Heart right ventricle (tissue), 16 donors: ENCODE results near the gene RAPGEF2. TPM values are rescaled to one million over a fixed set of nuclear protein-coding genes. Genes with fewer than 3 reads are reported as not detected.
"Not testable (repeated sequence)": the region's sequence is repeated elsewhere in the genome, so short reads cannot be mapped to it uniquely, and the experiment has no call there.

Experiments
- ATAC-seq, 8 donors: fragments of 200-7000 bp; cut with Tn5 transposase; one replicate each; pipeline ENCODE4 v1.9.1; 2020; ENCODE audit warnings: mild to moderate bottlenecking in 8 of 8, moderate library complexity in 8 of 8, moderate number of reproducible peaks in 1 of 8
- DNase-seq, 2 donors: peaks; one replicate each; pipeline ENCODE4 v3.0.0-alpha.2; 2020
- H3K27ac ChIP-seq, 10 donors: fragments of 200-600 bp; sonication (generic) in 2 of 10; one replicate each; pipeline versions ENCODE4 v1.5.0 to v1.8.0; 2020 to 2022; ENCODE audit warnings: mild to moderate bottlenecking in 3 of 10
- H3K27me3 ChIP-seq, 7 donors: fragments of 200-600 bp; one replicate each; pipeline ENCODE4 v1.8.0; 2021 to 2022; ENCODE audit warnings: mild to moderate bottlenecking in 2 of 7
- H3K36me3 ChIP-seq, 9 donors: fragments of 200-600 bp; sonication (generic) in 1 of 9; one replicate each; pipeline versions ENCODE4 v1.5.0 to v1.8.0; 2020 to 2022; ENCODE audit warnings: mild to moderate bottlenecking in 2 of 9
- H3K4me1 ChIP-seq, 9 donors: fragments of 200-600 bp; sonication (generic) in 1 of 9; one replicate each; pipeline versions ENCODE4 v1.5.0 to v1.8.0; 2020 to 2022; ENCODE audit warnings: mild to moderate bottlenecking in 4 of 9
- H3K4me3 ChIP-seq, 10 donors: fragments of 200-600 bp; sonication (generic) in 2 of 10; one replicate each; pipeline versions ENCODE4 v1.5.0 to v1.8.0; 2020 to 2022; ENCODE audit warnings: mild to moderate bottlenecking in 7 of 10, moderate library complexity in 2 of 10
- H3K9me3 ChIP-seq, 11 donors: fragments of 200-600 bp in 10 of 11; sonication (generic) in 2 of 11; one replicate each; pipeline versions ENCODE4 v1.5.0 to v1.8.0; 2013 to 2022; ENCODE audit warnings: mild to moderate bottlenecking in 2 of 11, control low read depth in 1 of 11, moderate library complexity in 1 of 11
- CTCF ChIP-seq, 9 donors: fragments of 200-600 bp; sonication (generic) in 2 of 9; IDR thresholded peaks; one replicate each; pipeline versions ENCODE4 v1.5.0 to v1.8.0; 2021 to 2022; ENCODE audit warnings: antibody characterized with exemption in 9 of 9, mild to moderate bottlenecking in 5 of 9, moderate library complexity in 1 of 9
- WGBS, 2 donors: extraction: QIAGEN DNeasy Blood & Tissue Kit; methylation state at CpG; one replicate each; pipeline ENCODE4 v1.1.7; 2013; ENCODE audit warnings: inconsistent platforms in 1 of 2; 5-methylcytosine and 5-hydroxymethylcytosine counted together
- intact Hi-C, 10 donors: fragments of 100-400 bp; cut with DNase I; formaldehyde crosslinking; loops; one replicate each; pipeline versions ENCODE4 v1.11.1 to v1.14.2; 2022
- polyA plus RNA-seq, 2 donors: library from polyadenylated mRNA; stranded (reverse); fragments of 200-250 nt; gene quantifications; one replicate each; pipeline ENCODE4 v1.2.3, GENCODE V29; 2013
- total RNA-seq, 10 donors: library from RNA; stranded (reverse); fragmentation: NEBNext Ultra II Directional in 3 of 10; extraction: Animal tissue kit (Norgen Biotek cat#: 25700) in 3 of 10; gene quantifications; one replicate each; pipeline versions ENCODE4 v1.2.1 to v1.2.4, GENCODE V29; 2021 to 2023
- donor health status: Arrhythmogenic right ventricular cardiomyopathy.
- donor health status: ischemic (EF 13 %, LVEDD 7.1; RV severe dilation, severe dysfunction).
- donor health status: healthy with polysubstance abuse.
- donor health status: DM: no; HTN: yes; CAD: no.
- donor health status: DM: no; HTN: no; CAD: no.
- donor health status: ischemic (EF 25% LVEDD 6.9; RV normal size, moderate dysfunction).
- donor health status: ischemic (EF 25% LVEDD 5.7; RV mildly dilated, moderate dysfunction).
- donor health status: healthy.
- donor health status: DM: yes; HTN: yes; CAD: no.
- donor health status: Ischemic cardiomyopathy.
- donor health status: ischemic (EF 35%, LVEDD 5.7; RV mildly dilated, moderate dysfunction).
- donor health status: nonischemic (EF 11% LVEDD 7.7; RV severe dilation, severe dysfunction).
- donor health status: DM: yes; HTN: yes; CAD: no.
- donor health status: PGD.
- donor health status: ischemic (EF 29% LVEDD 5.4; RV normal size, mild dysfunction).
- donor health status: nonischemic (EF 23%, LVEDD 6.1; RV moderate dilation, normal function).

The RAPGEF2 gene
- total and polyA plus RNA-seq, 12 donors = 9.2 to 68.8 (median 53.7) TPM

GRCh38 chr4:159065513-159066240 is 37.2 kb upstream of the RAPGEF2 start:
- Histone ChIP-seq H3K27me3 (no peaks in the 10 kb centered on the region), H3K9me3 (no peaks in the 10 kb centered on the region), H3K4me3 (no peak overlapping the region), H3K27ac (no peak overlapping the region), H3K4me1 (peaks cover 0 to 2% (median 0%) of the 10 kb centered on the region in 9 donors), H3K36me3 (no peaks in the 10 kb centered on the region)
- 98% methylated on average over 3 of the region's 3 CpGs for WGBS, 2 donors
- ATAC-seq = no peak
- TF ChIP-seq CTCF (IDR thresholded peaks at IDR 0.05) = no peak
- no peak for DNase-seq
- intact Hi-C loops = no loop called here

GRCh38 chr4:159068139-159068538 is 34.7 kb upstream of the RAPGEF2 start:
- DNase-seq, H3K27ac ChIP-seq, H3K36me3 ChIP-seq, H3K4me3 ChIP-seq, H3K27me3 ChIP-seq, H3K9me3 ChIP-seq, intact Hi-C loops, ATAC-seq: not testable (repeated sequence)
- peaks cover 0 to 11% (median 0%) of the 10 kb centered on the region in 9 donors for H3K4me1 ChIP-seq
- 94 to 95% methylated on average over 5 of the region's 5 CpGs for WGBS, 2 donors

DNA sequence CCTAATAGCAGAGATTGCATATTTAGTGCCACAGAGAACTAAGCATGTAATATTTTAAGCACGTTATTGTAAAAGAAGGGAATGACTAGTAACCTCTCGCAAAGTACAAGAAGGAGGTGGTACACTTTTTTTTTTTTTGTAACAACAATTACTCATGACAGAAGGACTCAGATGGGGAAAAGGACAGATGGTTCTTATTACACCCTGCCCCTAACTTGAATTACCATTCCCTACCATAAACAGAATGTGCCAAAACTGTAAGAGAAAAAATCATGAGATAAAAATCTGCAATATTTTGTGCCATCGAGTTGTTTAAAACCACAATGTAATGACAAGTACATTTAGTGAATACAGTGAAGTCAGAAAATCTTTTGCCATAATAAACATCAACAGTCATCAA is 33.0 kb upstream of the RAPGEF2 start:
- 88 to 93% methylated on average over 3 of the region's 3 CpGs for WGBS, 2 donors
- no peak for ATAC-seq

GRCh38 chr4:159070742-159071141 is 32.1 kb upstream of the RAPGEF2 start:
- ATAC-seq (no peak), DNase-seq (no peak)
- peak overlapping the region in 1 of 10 donors; percentile 56 for H3K27ac ChIP-seq
- no peaks in the 10 kb centered on the region for H3K27me3 ChIP-seq
- no peaks in the 10 kb centered on the region for H3K9me3 ChIP-seq
- H3K4me3 ChIP-seq = no peak overlapping the region
- H3K36me3 ChIP-seq = no peaks in the 10 kb centered on the region
- intact Hi-C loops = no loop called here
- H3K4me1 ChIP-seq = peaks cover 0 to 11% (median 0%) of the 10 kb centered on the region in 9 donors
- WGBS, 2 donors = 82 to 92% methylated on average over 4 of the region's 4 CpGs
- no peak for TF ChIP-seq CTCF (IDR thresholded peaks at IDR 0.05)

More for the DNA sequence above, 33.0 kb upstream of the RAPGEF2 start:
- peaks cover 0 to 11% (median 0%) of the 10 kb centered on the region in 9 donors for H3K4me1 ChIP-seq
- no peak for DNase-seq
- intact Hi-C loops = no loop called here
- no peak overlapping the region for H3K4me3 ChIP-seq
- H3K27ac ChIP-seq = no peak overlapping the region
- no peaks in the 10 kb centered on the region for H3K27me3 ChIP-seq
- no peaks in the 10 kb centered on the region for H3K36me3 ChIP-seq
- no peaks in the 10 kb centered on the region for H3K9me3 ChIP-seq
- TF ChIP-seq CTCF (IDR thresholded peaks at IDR 0.05) = no peak
